GM18519 (cell line): ENCODE data around the gene SMIM1.

Source experiments
- ATAC-seq: cut with Tn5 transposase; IDR thresholded peaks from one replicate; pipeline ENCODE4 v1.9.1; 2021; ENCODE audit warnings: mild to moderate bottlenecking, moderate library complexity; ENCODE audit not compliant: unreplicated experiment, low FRiP score

SMIM1 gene

DNA sequence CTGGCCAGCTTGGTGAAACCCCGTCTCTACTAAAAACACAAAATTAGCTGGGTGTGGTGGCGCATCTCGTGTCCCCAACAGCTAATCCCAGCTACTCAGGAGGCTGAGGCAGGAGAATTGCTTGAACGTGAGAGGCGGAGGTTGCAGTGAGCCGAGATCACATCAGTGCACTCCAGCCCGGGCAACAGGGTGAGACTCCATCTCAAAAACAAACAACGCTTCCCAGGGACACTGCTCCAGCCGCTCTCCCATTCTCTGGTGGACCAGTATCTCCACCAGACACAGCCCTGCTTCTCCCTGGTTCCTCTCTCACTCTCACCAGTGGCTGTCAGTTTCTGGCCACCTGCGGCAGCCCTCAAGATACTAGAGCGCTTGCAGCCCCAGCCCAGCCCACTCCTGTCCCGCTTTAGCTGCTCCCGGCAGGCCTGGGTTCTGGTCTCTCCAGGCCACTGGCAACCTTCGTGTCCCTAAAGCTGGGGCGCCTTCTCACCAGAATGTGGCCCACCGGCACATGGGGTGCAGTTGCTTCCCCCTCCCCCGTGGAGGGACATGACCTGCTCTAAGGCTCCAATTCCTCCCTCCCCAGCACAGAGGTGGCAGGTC, 44.7 kb downstream of the SMIM1 start:
- ATAC-seq, result no peak

DNA sequence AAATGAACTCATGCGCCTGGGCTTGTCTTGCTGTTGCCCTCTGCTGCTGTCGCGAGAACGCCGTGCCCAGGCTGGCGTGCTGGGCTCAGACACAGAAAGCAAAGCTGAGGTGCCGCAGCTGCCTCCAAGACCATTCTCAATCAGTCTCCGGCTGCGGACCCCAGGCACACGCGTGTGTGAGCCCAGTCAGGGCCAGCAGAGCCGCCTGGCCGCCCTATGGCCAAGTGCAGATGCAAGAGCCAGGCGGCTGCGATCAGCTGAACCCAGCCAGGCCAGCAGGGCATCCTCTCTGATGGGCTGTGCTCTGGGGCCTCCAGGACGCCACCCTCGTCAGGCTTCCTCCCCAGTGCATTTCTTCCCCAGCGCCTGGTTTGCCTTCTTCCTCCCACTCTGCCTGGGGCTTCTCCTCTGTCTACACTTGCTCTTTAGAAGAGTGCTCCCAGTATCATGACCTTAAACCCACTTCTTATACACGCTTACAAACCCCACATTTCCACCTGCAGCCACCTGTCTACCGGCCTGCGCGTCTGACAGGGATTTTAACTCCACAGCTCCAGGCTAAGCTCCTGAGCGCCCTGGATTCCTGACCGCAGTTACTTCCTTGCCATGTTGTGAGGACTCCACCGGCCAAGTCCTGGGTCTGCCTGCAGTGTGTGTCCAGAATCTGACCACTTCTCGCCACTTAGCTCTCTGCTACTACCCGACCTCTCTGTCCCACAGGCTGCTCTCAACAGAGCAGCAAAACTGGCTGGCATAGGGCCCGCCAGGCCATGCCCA, 45.5 kb downstream of the SMIM1 start:
- no peak for ATAC-seq

DNA sequence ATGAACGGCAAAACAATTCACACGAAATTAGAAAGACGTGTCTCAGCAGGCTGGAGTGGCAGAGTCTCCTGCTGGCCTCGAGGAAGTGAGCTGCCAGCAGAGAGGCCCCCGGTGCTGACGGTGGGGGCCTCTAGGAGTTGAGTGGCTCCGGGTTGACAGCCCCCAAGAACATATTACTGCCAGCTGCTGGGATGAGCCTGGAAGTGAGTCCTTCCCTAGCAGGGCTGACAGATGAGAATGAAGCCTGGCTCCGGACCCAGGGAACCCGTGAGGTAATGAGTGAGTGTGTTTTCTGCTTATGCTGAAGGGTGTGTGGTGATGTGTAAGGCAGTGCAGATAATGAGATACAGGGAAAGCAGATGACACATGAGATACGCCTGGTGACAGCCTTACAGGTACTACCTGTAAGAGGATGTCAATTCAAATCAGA, 47.2 kb downstream of the SMIM1 start:
- no peak for ATAC-seq

DNA sequence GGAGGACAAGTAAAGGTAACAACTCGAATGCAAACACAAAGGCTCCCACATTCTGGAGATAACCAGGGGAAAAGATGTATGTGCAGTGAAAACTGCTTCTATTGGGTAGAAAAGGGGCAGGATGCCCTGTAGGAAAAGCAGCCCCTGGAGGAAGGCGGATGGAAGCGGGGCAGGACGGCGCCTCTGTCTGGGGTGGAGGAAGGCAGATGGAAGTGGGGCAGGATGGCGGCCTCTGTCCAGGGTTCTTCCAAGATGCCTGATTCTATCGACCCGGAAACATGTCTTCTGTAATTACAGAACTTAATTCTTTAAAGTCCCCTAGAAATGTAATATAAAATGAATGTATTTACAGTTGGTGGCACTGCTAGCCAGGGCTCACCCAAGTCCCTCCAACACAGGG, 47.8 kb downstream of the SMIM1 start:
- no peak for ATAC-seq

DNA sequence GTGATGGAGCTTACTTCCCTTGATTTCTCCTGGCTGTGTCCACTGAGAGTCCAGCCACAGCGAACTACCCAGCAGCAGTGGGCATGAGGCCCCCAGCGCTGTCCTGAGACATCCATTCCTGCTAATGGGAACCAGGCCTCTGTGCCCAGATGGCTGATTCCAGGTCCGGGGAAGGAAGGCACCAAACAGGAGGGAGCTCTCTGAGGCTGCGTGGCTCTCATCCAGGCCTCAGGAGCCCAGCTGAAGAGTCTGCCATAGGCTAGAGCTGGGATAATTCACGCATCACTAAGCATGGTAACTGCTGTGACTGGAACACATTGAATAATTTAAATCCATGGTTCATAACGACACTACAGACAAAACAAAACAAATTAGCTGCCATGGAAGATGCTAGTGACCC, 48.5 kb downstream of the SMIM1 start:
- no peak for ATAC-seq

DNA sequence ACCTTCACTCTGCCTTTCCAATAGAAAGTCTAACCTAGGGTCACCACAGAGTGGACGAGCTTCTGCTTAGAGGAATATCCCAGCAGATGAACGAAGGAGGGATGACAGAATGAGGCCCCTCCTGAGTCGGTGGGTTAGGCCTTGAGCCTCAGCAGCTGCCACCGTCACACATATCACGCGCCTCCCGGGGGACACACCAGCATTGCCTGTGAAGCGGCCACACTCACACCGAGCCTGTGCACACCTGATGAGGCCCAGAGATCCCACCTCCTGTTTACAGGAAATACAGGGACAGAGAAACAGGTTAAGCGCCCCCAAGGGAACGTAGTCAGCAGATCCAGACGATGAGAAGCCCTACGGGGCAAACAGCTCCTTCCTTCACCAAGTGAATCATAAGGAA, 48.9 kb downstream of the SMIM1 start:
- no peak for ATAC-seq

DNA sequence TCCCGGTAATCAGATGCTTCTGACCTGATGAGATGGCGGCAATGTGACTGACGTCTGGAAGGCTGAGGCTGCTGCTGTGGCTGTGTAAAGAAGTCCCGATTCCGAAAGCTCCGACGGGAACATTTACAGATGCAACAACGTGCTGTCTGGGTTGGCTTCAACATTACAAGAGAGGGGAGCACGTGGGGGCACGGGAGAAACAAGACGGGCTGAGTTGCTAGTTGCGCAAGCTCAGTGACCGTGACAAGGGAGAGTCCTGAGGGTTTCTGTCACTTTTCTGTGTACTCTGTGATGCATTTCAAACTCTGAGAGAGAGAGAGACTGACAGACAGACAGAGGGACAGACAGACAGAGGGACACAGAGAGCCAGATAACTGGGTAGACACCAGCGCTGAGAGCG, 49.4 kb downstream of the SMIM1 start:
- ATAC-seq, result no peak

DNA sequence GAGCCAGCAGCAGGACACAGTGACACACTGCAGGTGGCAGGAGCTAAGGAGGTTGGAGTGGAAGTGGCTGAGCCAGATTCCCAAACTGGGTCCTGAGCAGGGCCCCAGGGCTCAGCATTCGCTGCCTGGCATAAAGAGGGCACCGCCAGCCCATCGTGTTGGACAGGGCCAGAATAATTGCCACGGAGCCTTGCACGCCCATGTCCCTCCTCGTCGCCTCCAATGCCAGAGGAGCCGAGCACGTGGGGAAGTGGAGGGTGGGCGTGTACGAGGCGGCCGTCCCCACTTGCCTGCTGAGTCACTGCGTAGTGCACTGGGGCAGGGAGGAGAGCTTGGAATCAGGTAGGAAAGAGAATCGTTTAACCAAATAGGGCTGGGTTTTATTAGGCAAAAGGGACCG, 49.9 kb downstream of the SMIM1 start:
- no peak for ATAC-seq

DNA sequence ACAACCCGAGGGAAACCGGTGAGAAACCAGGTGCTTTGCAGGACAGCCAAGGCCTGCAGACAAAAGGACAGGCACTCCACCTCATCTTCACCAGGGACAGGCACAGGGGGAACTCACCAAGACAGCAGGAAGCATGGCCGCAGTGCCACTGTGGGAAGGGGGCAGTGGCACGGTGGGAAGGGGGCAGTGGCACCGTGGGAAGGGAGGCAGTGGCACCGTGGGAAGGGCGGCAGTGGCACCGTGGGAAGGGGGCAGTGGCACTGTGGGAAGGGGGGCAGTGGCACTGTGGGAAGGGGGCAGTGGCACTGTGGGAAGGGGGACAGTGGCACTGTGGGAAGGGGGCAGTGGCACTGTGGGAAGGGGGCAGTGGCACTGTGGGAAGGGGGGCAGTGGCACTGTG, 52.1 kb downstream of the SMIM1 start:
- ATAC-seq, result no peak

DNA sequence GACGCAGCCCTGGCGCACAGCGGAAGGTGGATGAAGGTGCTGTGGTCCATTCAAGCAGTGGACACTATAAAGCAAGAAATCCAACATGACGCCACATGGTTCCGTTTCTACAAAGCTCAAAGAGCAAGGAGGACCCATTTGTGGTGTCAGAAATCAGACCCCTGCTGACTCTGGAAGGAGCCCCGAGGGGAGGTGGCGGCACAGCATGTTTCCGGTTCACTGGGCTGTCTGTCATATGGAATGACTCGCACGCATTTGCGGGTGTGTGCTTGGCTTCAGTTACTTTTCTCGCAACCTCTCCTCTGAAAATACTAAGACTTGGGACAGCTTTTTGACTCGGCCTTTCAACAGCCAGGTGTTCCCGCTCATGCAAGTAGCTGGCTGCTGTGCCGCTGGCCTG, 52.8 kb downstream of the SMIM1 start:
- no peak for ATAC-seq
